Fibroblast of skin of right quadriceps (primary cell): ENCODE data around the gene SIMC1.

Source experiments
- DNase-seq: peaks from one replicate; pipeline ENCODE4 v3.0.0-alpha.2; 2013

The SIMC1 gene

DNA sequence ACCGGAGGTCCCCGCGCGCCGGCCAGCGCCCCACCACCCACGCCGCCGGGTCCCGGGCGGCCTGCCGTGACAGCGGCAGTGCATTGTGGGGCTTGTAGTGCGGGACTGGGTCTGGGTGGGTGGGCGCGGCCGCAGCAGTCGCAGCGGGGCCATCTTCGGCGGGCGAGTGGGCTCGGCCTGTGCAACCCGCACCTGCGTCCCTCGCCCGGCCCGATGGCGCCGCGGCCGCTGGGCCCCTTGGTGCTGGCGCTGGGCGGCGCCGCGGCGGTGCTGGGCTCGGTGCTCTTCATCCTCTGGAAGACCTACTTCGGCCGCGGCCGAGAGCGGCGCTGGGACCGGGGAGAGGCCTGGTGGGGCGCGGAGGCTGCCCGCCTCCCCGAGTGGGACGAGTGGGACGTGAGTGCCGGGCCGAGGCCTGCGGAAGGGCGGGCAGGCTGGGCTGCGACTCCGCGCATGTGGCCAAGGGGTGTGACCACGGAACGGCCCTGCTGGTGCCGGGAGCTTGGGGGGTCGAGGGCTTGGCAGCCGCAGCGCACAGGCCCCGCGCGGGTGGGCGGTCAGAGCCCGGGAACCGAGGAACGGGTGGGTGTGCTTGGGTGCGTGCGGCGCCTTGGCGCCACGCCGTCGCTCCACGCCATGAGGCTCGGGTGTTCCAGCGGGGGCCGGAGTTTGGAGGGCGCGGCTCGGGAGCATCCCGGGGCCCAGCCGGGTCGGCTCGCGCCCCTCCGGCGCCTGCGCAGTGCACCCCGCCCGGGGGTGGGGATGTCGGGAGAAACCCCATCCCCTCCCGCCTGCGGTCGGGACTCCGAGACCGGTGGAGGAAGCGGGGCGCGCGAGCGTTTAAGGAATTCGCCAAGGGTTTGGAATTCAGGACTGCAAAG, 127.4 kb downstream of the SIMC1 start, which contains the start of gene ARL10:
ARL10 (plus strand) TSS at position 137 of the 881 bp plus-strand sequence; CDS start at position 214, 77 bp downstream.
- DNase-seq: peak; percentile 72

DNA sequence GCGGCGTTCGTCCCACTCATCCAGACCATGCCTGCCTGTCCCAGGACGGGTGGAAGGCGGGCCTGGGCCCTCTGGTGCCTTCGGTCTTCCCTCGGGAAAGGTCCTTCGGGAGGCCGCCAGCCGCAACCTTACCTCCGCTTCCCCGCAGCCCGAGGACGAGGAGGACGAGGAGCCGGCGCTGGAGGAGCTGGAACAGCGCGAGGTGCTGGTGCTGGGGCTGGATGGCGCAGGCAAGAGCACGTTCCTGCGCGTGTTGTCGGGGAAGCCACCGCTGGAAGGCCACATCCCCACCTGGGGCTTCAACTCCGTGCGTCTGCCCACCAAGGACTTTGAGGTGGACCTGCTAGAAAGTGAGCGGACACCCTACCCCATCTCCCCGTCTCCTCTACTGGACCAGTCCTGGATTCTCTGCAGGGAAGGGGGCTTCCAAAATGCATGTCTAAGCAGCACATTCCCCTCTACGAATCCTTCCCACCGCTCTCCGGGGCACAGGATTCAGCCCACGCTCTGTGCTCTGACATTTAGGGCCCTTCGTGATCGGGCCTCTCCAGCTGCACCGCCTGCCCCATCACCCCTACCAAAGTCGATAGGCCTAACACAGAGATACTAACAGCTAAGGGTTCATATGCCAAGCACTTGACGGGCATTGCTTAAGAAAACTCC, 128.1 kb downstream of the SIMC1 start:
- DNase-seq: no peak

DNA sequence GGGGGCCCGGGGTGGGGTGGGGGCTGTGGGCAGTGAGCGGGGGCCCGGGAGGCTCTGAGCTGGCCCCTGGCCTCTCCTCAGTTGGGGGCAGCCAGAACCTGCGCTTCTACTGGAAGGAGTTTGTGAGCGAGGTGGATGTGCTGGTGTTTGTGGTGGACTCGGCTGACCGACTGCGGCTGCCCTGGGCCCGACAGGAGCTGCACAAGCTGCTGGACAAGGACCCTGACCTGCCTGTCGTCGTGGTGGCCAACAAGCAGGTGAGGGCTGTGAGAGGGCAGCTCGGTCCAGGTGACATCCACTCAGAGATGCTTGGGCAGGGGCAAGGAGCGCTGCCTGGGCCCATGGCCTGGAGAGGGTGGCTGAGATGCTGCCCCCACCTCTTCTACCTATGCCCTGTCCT, 130.5 kb downstream of the SIMC1 start:
- no peak for DNase-seq

DNA sequence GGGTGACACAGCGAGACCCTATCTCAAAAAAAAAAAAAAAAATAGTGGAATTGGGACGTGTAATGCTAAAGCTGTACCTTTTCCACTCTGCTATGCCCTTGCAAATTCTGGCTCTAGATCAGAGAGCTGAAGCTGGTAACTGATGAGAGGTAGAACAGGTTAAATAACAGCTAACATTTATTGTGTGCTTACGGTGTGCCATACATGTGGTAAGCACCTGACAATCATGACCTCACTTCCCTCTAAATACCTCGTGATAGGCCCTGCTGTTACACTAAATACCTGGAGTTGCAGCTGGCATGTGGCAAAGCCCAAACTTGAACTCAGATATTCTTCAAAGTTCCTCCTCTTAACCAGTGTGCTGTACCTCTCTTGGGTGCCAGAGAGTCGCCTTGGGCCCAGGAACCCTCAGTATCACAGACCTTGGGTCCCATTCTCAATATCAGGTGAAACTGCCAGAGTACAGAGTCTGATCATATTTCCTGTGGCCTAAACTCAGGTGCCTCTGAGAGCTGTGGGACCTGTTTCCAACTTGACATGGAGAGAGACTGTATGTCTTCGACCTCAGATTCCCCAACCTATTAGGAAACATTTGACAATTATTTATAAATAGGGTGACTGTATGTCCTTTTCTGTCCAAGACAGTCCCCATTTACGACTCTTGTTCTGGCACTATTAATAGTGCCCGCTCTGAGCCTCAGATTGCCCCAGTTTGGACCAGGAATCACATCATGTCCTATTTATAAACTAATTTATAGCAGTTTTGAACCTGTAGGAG, 131.9 kb downstream of the SIMC1 start:
- no peak for DNase-seq

DNA sequence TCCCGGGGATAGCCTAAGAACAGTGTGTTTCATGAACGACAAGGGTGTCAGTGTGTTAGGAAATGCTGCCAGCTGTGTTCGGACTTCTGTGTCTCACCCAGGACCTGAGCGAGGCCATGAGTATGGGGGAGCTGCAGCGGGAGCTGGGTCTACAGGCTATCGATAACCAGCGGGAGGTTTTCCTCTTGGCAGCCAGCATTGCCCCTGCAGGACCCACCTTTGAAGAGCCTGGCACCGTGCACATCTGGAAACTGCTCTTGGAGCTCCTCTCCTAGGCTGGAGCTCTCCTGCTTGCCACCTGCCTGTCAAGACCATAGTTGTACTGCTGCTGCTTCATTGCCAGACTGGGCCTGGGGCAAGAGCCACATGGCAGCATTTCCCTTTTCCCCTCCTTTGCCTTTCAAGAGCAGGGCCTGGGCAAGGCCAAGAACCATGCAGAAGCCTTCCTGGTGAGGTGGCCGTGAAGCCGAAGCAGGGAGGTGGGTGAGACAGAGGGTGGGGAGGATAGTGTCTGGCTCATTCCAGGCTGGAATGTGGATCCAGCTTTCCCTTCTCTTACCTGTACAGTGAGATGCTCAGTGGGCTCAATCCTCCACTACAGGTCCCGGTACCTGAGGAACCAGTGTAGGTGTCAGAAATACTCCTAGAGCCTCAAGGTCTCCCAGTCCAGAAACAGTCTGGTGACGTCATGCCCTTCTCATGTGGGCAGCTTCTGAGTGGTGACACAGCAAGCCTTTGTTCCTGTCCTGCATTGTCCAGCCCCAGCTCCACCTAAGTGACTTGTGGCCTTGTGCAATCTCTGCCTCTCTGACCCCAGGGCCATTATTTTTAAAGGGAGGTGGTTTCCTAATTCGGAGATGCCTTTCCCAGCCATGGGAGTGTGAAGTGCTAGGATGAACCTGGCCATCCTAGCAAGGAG, 133.7 kb downstream of the SIMC1 start:
- no peak for DNase-seq

DNA sequence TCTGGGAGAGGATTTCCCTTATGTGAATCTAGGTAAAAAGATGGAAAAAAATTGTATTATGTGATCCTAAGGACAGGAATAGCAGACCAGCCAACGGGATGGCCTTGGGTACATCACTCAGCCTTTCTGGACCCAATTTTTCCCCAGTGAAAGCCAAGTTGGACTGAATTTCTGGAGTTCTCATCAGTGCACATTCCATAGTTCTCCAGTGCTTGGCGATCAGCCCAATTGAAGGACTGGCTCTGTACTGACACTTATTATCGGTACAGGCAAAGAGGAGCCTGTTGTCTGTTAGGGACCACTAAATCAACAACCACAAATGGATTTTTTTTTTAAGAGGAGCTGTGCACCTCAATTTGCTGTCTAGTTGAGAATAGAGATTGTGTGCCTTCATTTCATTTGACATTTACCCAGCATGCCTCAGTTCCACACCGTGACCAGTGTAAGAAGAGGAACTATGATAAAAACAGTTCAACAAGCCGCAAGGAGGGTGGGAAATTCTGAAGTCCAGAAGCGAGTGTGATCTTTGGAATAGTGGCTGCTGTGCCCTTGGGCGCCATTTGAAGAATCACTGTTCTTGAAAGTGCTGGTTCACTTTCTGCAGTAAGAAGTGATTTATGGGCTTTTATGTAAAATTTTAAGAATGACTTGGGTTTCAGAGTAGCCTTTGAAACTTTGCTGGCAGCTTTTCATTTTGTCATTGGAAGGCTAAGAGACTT, 135.0 kb downstream of the SIMC1 start:
- no peak for DNase-seq

DNA sequence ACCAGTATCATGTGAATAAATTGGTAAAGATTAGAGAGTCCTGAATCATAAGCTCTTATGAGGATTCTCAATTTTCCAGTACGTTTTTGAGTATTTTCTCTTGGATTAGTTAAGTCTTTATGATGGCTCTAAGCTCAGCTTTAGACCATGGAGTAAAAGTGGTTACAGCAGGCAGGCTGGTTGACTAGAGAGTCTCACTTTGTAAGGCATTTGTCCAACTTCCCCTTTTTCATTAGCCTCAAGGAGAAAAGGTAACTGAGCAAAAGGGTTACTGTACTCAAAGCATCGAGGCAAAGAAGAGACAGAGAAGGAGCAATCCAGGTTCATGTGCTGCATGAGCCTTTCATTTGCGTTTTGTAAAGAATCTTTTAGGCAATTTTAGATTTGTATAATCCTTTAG, 141.7 kb downstream of the SIMC1 start:
- DNase-seq: no peak

DNA sequence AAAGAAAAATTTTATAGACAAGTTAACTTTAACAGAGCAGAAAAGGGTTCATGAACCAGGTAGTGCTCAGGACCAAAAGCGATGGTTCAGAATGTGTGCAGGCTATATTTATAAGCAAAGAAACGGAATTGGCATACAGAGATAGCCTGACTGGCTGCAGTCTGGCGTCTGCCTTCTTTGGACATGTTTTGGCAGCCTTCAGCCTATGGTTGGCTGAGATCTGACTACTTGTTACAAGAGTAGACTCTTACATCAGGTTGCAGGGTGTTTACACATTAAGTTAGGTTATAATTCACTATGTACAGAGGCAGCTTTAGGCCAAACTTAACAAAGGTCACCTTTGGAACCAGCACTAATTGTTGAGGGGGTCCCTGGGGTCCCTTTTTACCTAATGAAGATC, 143.2 kb downstream of the SIMC1 start:
- no peak for DNase-seq

DNA sequence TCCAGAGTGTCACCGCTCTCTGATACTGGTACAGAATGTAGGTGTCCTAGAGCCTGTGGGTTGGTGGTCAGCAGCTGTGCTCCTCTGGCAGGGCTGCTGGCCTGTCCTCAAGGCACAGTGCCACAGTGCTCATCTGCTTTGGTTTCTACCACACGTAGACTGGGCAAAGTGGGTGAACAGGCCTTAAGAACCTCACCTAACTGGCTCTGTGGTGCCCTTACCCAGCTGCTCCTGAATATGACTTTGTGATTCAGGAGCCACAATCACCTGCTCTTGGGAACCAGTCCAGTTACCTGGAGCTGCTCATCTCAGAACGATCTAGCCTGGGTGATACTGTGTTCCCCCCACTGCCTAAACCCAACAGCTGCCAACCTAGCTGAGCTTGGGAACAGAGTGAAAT, 143.8 kb downstream of the SIMC1 start:
- no peak for DNase-seq

DNA sequence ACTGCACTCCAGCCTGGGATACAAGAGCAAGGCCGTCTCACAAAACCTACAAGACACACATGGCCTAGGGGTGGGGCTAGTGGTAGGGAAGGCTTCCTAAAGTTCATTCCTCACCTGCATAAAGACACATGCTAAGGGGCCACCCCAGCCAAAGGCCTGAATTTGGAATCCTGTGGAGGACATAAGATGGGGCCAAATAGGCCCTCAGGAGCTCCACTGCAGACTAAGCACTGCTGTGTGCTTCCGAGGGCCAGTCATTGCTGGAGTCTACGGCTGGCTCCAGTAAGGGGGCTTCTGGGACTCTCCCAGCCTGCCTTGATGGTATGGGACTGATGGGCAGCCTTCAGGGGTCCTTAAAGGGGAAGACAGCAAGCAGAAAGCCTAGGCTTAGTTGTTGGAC, 144.5 kb downstream of the SIMC1 start:
- DNase-seq: no peak

DNA sequence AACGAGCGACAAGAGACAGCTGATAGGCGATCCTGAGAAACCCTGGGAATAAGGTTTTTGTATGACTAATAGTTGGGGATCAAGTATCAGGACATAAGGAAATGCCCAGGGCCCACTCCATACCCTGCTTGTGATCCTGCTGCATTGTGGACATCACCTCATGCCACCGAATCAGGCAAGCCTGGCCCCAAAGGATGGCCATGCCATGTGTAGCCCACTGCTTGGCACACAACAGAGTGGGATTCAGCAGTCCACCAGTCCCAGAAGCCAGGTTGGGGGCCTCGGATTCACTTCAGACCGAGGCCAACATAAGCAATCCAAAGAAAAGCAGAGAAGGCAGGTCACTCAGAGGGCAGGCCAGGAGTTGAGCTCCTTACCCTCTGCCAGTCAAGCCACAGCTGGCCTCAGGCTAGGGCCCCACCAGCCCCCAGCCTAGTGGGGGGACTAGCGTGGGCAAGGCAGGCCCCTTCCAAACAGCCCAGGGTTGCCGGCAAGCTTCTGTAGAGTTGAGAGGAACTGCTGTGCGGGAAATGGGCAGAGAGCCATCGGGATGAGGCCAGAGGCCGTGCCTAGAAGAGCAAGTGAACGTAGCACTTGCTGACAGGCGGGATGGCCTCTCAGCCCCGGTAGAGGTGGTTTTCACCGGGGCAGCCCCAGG, 145.2 kb downstream of the SIMC1 start:
- DNase-seq: no peak

DNA sequence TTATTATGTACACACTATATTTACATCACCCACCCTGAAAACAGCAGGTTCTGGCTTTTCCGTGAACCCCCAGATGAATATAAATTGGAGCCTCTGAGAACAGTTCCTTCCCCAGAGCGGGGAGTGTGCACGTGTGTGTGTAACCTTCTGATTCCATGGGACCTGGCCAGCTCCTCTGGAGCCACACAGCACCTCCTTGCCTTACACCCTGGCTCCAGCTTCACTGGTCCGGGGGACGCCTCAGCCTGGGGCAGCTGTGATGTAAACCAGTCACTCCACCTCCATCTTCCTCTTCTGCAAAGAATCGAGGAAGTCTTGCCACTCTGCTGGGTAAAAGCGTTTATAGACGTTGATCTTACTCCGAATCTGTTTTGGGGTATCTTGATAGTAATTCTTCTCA, 145.7 kb downstream of the SIMC1 start:
- no peak for DNase-seq

DNA sequence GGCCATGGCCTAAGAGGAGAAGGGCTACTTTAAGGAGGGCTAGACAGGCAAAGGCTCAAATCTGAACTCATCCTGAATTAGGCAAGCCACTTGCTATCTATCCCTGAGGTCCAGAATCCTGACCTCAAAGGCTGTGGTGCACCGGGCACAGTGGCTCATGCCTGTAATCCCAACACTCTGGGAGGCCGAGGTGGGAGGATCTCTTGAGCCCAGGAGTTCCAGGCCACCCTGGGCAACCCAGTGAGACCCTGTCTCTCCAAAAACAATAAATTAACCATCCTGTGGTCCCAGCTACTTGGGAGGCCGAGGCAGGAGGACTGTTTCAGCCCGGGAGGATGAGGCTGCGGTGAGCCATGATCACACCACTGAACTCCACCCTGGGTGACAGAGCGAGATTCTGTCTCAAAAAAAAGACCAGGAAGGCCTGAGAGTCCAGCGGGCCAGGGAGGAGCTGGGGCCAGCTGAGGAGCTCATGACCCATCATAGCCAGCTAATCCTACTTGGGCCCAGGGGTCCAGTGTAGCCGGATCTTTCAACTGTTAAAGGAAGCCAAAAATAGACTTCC, 146.2 kb downstream of the SIMC1 start:
- no peak for DNase-seq

DNA sequence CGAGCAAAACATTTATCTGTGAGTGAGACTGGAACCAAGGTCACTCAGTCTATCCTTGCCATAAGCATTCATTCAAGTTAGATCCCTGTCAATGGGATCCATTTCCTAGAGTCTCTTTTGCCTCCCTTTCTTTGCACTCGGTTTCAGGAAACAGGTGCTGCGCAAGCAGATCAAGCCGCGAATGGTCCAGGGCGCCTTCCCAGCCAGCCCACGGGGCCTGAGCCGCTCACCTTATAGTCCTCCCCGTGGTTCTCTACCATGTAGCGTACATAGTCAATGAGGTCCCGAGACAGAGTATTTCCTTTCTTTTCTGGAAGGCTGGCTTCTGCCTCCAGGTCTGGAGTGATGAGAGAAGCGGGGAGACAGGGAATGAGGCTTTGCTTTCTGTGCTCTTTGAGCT, 146.8 kb downstream of the SIMC1 start:
- no peak for DNase-seq

DNA sequence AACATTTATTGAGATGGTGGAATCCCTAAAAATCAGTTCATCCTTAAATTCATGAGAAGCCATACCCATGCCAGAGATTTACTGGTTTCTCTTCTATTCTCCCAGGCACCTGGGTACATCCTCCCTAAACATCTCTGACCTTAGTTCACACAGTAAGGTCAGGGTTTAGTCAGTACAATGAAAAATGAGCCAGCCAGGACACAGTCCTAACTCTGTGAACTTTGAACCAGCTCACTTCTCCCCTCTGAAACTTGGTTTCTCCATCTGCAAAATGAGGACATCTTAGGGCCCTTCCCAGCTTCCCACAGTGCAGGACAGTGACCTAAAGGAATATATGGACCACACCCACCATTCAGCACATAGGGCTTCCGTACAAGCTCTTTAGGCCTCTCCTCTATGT, 148.3 kb downstream of the SIMC1 start:
- DNase-seq: no peak

DNA sequence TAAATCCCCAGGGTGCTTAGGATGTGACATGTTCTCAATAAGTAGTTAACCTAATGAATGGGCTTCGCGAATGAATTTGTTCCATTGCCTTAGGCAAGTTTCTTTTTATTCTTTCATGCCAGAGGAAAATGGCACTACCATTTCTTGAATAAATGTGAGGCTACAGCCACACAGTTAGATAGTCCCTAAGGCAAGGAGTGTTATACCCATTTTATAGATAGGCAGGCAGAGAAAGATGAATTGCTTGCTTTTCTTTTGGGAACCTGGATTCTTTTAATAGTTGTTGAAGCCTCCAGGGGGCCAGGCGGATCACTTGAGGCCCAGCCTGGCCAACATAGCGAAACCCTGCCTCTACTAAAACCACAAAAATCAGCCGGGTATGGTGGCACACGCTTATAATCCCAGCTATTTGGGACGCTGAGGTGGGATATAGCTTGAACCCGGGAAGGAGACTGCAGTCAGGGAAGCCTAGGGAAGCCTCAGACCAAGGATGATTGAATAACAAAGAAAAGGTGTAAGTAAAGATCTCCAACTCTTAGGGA, 149.2 kb downstream of the SIMC1 start:
- DNase-seq: no peak

DNA sequence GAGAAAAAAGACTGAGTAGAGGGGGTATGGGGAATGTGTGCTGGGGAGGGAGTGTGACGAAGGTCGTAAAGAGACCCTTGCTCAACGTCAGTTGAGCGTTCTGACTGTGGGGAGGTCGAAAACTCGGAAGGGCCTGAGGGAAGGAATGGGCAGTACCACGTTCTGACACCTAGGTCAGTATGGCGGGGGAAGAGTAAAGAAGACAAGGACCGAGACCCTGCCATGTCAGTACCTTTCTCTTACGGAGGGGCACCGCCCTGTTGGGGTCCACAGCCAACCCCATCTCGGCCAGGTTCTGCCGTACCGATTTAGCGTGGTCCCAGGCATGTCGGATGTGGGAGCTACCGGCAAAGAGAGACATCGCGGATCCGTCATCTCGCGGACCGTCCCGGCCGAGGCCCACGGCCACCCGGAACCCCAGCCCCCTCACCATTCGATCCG, 149.8 kb downstream of the SIMC1 start:
- DNase-seq: no peak

DNA sequence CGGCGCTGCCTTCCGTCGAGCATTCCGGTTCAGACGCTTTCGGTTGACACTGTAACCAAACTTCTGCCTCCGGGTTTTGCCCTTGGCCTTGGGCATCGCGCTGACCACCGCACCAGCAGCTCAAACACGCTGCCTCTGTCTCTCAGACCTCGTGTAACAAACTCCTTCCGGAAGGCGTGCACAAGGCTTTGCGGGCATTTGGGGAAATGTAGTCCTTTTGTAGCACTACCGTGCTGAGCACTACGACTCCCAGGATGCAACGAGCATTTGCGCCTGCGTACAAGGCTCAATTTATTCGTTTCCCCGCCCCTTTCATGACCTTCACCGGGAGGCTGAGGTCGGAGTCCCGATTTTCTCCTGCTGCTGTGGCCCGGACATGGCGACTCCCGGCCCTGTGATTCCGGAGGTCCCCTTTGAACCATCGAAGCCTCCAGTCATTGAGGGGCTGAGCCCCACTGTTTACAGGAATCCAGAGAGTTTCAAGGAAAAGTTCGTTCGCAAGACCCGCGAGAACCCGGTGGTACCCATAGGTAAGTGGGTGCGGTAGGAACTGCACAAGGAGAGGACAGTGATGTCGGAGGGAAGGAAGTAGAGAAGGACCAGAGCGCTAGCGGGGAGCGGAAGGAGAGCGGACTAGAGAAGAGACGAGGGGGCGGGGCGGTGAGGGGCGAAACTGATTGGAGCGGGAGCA, 150.4 kb downstream of the SIMC1 start, which contains the start of the genes HIGD2A and NOP16:
HIGD2A (plus strand) TSS at position 308 of the 691 bp plus-strand sequence; CDS start at position 377, 69 bp downstream.
NOP16 (minus strand) TSS at position 155 of the 691 bp plus-strand sequence; CDS start at position 96, 59 bp downstream.
- peak; percentile 99 for DNase-seq
